Esophagus squamous epithelium (tissue), 4 donors: ENCODE measurements around the gene SHISA2.
A peak's percentile ranks its signal among the peaks of the same experiment; 100 is the strongest.
"Not testable (repeated sequence)": the region's sequence is repeated elsewhere in the genome, so short reads cannot be mapped to it uniquely, and the experiment has no call there.

Source experiments
- CTCF ChIP-seq, 6 experiments: fragments of 450-650 bp in 4 of 6; fragments of 200-600 bp in 2 of 6; sonication (generic) in 2 of 6; IDR thresholded peaks; one replicate each; pipeline ENCODE4 v1.5.1; 2016 to 2019; ENCODE audit warnings: antibody characterized with exemption in 6 of 6, mild to moderate bottlenecking in 4 of 6, moderate library complexity in 4 of 6
- POLR2A ChIP-seq, 4 donors: fragments of 450-650 bp; IDR thresholded peaks; one replicate each; pipeline ENCODE4 v1.6.1; 2017; ENCODE audit warnings: antibody characterized with exemption in 4 of 4, mild to moderate bottlenecking in 4 of 4, moderate library complexity in 3 of 4

GRCh38 chr13:26072335-26072734, 20.5 kb upstream of the SHISA2 start:
- not testable (repeated sequence) for TF ChIP-seq POLR2A (IDR thresholded peaks at IDR 0.05)
- TF ChIP-seq CTCF (IDR thresholded peaks at IDR 0.05) = peak in 4 of 6 experiments; percentile 23 to 44 (median 32)
